CD4-positive, alpha-beta T cell (primary cell): ENCODE measurements around the gene CKMT1A. TPM values are rescaled to one million over a fixed set of nuclear protein-coding genes. Genes with fewer than 3 reads are reported as not detected.
"Not testable (repeated sequence)": the region's sequence is repeated elsewhere in the genome, so short reads cannot be mapped to it uniquely, and the experiment has no call there.

ENCODE experiments used
- ATAC-seq: fragments of 200-7000 bp; cut with Tn5 transposase; one replicate; pipeline ENCODE4 v1.10.0; 2022; ENCODE audit warnings: mild to moderate bottlenecking; ENCODE audit not compliant: poor library complexity
- CTCF ChIA-PET: fragments of 350-600 bp; sonication (Branson Sonifier 250); formaldehyde crosslinking; loops from one replicate; lab custom pipeline; 2021; ENCODE audit warnings: antibody characterized with exemption, inconsistent platforms; lab: Charles Lee
- POLR2A ChIA-PET: fragments of 350-600 bp; sonication (Branson Sonifier 250); formaldehyde crosslinking; loops from one replicate; lab custom pipeline; 2021; ENCODE audit warnings: antibody characterized with exemption, inconsistent platforms; lab: Charles Lee
- DNase-seq, 14 experiments: peaks; one replicate each; pipeline ENCODE4 v3.0.0-alpha.2; 2013 to 2020; ENCODE audit warnings: mixed read lengths in 2 of 14
- H3K27ac ChIP-seq, 2 donors: one replicate each; pipeline versions ENCODE4 v1.5.1 to v1.7.0; 2013; ENCODE audit warnings: low read length in 2 of 2, low read depth in 1 of 2, mild to moderate bottlenecking in 1 of 2
- H3K27me3 ChIP-seq, 2 experiments: 1 replicate in 1 of 2; 2 replicates in 1 of 2; pipeline versions ENCODE4 v1.6.1 to v1.7.0; 2013; ENCODE audit warnings: low read length in 2 of 2, control low read depth in 1 of 2, mild to moderate bottlenecking in 1 of 2, moderate library complexity in 1 of 2; ENCODE audit not compliant: insufficient read depth in 2 of 2, control insufficient read depth in 1 of 2
- H3K36me3 ChIP-seq: one replicate; pipeline ENCODE4 v1.6.1; 2013; ENCODE audit warnings: low read length, control low read depth; ENCODE audit not compliant: insufficient read depth
- H3K4me1 ChIP-seq: one replicate; pipeline ENCODE4 v1.6.1; 2013; ENCODE audit warnings: low read length, control low read depth; ENCODE audit not compliant: insufficient read depth
- H3K4me3 ChIP-seq: one replicate; pipeline ENCODE4 v1.5.1; 2013; ENCODE audit warnings: mild to moderate bottlenecking, low read length, moderate library complexity
- H3K9me3 ChIP-seq, 2 experiments: 1 replicate in 1 of 2; 2 replicates in 1 of 2; pipeline versions ENCODE4 v1.6.1 to v1.7.0; 2013; ENCODE audit warnings: low read length in 2 of 2, mild to moderate bottlenecking in 2 of 2, control low read depth in 1 of 2, moderate library complexity in 1 of 2; ENCODE audit not compliant: control insufficient read depth in 1 of 2, insufficient read depth in 1 of 2
- H3K27ac Mint-ChIP-seq: one replicate; pipeline ENCODE4 v1.8.0; 2020; ENCODE audit warnings: mixed read lengths
- H3K27me3 Mint-ChIP-seq: one replicate; pipeline ENCODE4 v1.8.0; 2021; ENCODE audit warnings: mixed read lengths
- H3K36me3 Mint-ChIP-seq: one replicate; pipeline ENCODE4 v1.8.0; 2021; ENCODE audit warnings: low read depth, mixed read lengths
- H3K4me1 Mint-ChIP-seq: one replicate; pipeline ENCODE4 v1.8.0; 2021; ENCODE audit warnings: low read depth, mixed read lengths
- H3K4me3 Mint-ChIP-seq: one replicate; pipeline ENCODE4 v1.8.0; 2020; ENCODE audit warnings: mild to moderate bottlenecking, mixed read lengths
- H3K9me3 Mint-ChIP-seq: one replicate; pipeline ENCODE4 v1.8.0; 2020; ENCODE audit warnings: mixed read lengths
- CTCF ChIP-seq: fragments of 200-600 bp; IDR thresholded peaks from one replicate; pipeline ENCODE4 v1.8.0; 2022; ENCODE audit warnings: antibody characterized with exemption, mild to moderate bottlenecking
- intact Hi-C, 2 experiments: fragments of 100-400 bp; cut with DNase I in 1 of 2; cut with micrococcal nuclease in 1 of 2; formaldehyde crosslinking; loops; one replicate each; pipeline versions ENCODE4 v1.15.1 to v1.9.0; 2023 to 2025; cut with DNase I, micrococcal nuclease
- polyA plus RNA-seq, 2 donors: library from polyadenylated mRNA; unstranded; fragments of 120-200 nt; gene quantifications; one replicate each; pipeline ENCODE4 v1.2.1, GENCODE V29; 2013
- total RNA-seq, 174 experiments: library from RNA in 2 of 174; stranded (reverse) in 2 of 174; gene quantifications; one replicate each; pipeline ENCODE4 v1.2.3 and lab custom pipeline; 2021 to 2026

Gene CKMT1A
- total RNA-seq (not detected), total RNA-seq (lab: John Stamatoyannopoulos, UW) (0 to 0.25 (median 0) reads per million in 172 experiments)
- not detected for polyA plus RNA-seq (2013, experiment 1 of 2)
- not detected for polyA plus RNA-seq (2013, experiment 2 of 2)

- H3K36me3 ChIP-seq, H3K4me1 Mint-ChIP-seq, H3K9me3 ChIP-seq, DNase-seq, H3K4me1 ChIP-seq, POLR2A ChIA-PET, H3K4me3 Mint-ChIP-seq, H3K9me3 Mint-ChIP-seq, CTCF ChIA-PET, H3K36me3 Mint-ChIP-seq, H3K27ac ChIP-seq, intact Hi-C loops, H3K27ac Mint-ChIP-seq, H3K4me3 ChIP-seq, H3K27me3 ChIP-seq: not testable (repeated sequence)
- ATAC-seq, result peak; percentile 11
- peaks cover 16% of the 10 kb centered on the region for H3K27me3 Mint-ChIP-seq
Measured at GRCh38 chr15:43693148-43694022, at the start of gene CKMT1A. TSS of gene CKMT1A (plus strand) at chr15:43693859. CDS start at chr15:43694051, 192 bp downstream.

- CTCF ChIA-PET, result no interaction called here
- peak; percentile 55 for ATAC-seq
- TF ChIP-seq CTCF, result no peak
- POLR2A ChIA-PET, result no interaction called here
- Mint-ChIP-seq H3K4me1 (no peaks in the 10 kb centered on the region), H3K27ac (no peak within 1 kb of the TSS), H3K9me3 (no peaks in the 10 kb centered on the region), H3K36me3 (peaks cover 16% of the 10 kb centered on the region), H3K4me3 (no peak within 1 kb of the TSS), H3K27me3 (peaks cover 13% of the 10 kb centered on the region)
- H3K9me3 ChIP-seq, result no peaks in the 10 kb centered on the region
- no peak within 1 kb of the TSS for H3K27ac ChIP-seq
- intact Hi-C loops, result no loop called here
- no peak within 1 kb of the TSS for H3K4me3 ChIP-seq
- peaks cover 4% of the 10 kb centered on the region for H3K36me3 ChIP-seq
- H3K4me1 ChIP-seq, result no peaks in the 10 kb centered on the region
- peak in 1 of 14 experiments; percentile 10 for DNase-seq
- H3K27me3 ChIP-seq, result no peaks in the 10 kb centered on the region
Measured at GRCh38 chr15:43648649-43649429, 44.8 kb upstream of the CKMT1A start, which contains the start of gene CATSPER2. TSS of gene CATSPER2 (minus strand) at chr15:43648844. CDS start at chr15:43648061, 783 bp downstream.

GRCh38 chr15:43649430-43649926 lies 44.2 kb upstream of the CKMT1A start:
- POLR2A ChIA-PET, H3K36me3 ChIP-seq, CTCF ChIA-PET, H3K27me3 ChIP-seq, H3K27ac Mint-ChIP-seq, DNase-seq, H3K4me1 Mint-ChIP-seq, H3K4me3 ChIP-seq, H3K27ac ChIP-seq, H3K4me1 ChIP-seq, H3K9me3 Mint-ChIP-seq, H3K9me3 ChIP-seq, intact Hi-C loops, H3K4me3 Mint-ChIP-seq: not testable (repeated sequence)
- Mint-ChIP-seq H3K36me3 (peaks cover 16% of the 10 kb centered on the region), H3K27me3 (peaks cover 13% of the 10 kb centered on the region)
- ATAC-seq, result peak; percentile 67

- H3K27ac ChIP-seq, H3K4me3 ChIP-seq, H3K4me1 Mint-ChIP-seq, H3K27me3 ChIP-seq, ATAC-seq, H3K27ac Mint-ChIP-seq, H3K36me3 Mint-ChIP-seq, H3K9me3 Mint-ChIP-seq, H3K27me3 Mint-ChIP-seq, H3K36me3 ChIP-seq, H3K4me1 ChIP-seq, H3K4me3 Mint-ChIP-seq, intact Hi-C loops, DNase-seq, CTCF ChIA-PET, POLR2A ChIA-PET, H3K9me3 ChIP-seq: not testable (repeated sequence)
Measured at GRCh38 chr15:43659727-43660126, 33.9 kb upstream of the CKMT1A start.

- H3K36me3 ChIP-seq, H3K27ac ChIP-seq, ATAC-seq, H3K36me3 Mint-ChIP-seq, POLR2A ChIA-PET, H3K4me1 Mint-ChIP-seq, H3K4me3 Mint-ChIP-seq, H3K4me3 ChIP-seq, intact Hi-C loops, H3K27ac Mint-ChIP-seq, H3K9me3 Mint-ChIP-seq, H3K9me3 ChIP-seq, DNase-seq, CTCF ChIA-PET, H3K4me1 ChIP-seq, H3K27me3 Mint-ChIP-seq, H3K27me3 ChIP-seq: not testable (repeated sequence)
Measured at GRCh38 chr15:43662293-43662692, 31.4 kb upstream of the CKMT1A start.

- H3K4me3 ChIP-seq, intact Hi-C loops, CTCF ChIA-PET, H3K27me3 Mint-ChIP-seq, H3K36me3 ChIP-seq, POLR2A ChIA-PET, DNase-seq, ATAC-seq, H3K9me3 Mint-ChIP-seq, H3K27ac Mint-ChIP-seq, H3K4me3 Mint-ChIP-seq, H3K4me1 Mint-ChIP-seq, H3K27me3 ChIP-seq, H3K36me3 Mint-ChIP-seq, H3K27ac ChIP-seq, H3K9me3 ChIP-seq, H3K4me1 ChIP-seq: not testable (repeated sequence)
Measured at GRCh38 chr15:43663333-43663732, 30.3 kb upstream of the CKMT1A start.
